ENCODE data around the gene HTR2C. TPM values are rescaled to one million over a fixed set of nuclear protein-coding genes. Genes with fewer than 3 reads are reported as not detected.

Gene HTR2C
- total and polyA plus RNA-seq, 2 donors (not counting 1 experiment from before 2014, with no cell fraction given): not detected

GRCh38 chrX:114924856-114925255 is 341.0 kb downstream of the HTR2C start:
- no peak for DNase-seq
- Mint-ChIP-seq H3K4me1 (no peaks in the 10 kb centered on the region), H3K27me3 (no peaks in the 10 kb centered on the region), H3K9me3 (ENCODE audit: insufficient read depth) (peaks cover 6% of the 10 kb centered on the region), H3K4me3 (no peak overlapping the region), H3K27ac (no peak overlapping the region)
- no peak for TF ChIP-seq CTCF (IDR thresholded peaks at IDR 0.05)
- no peak for TF ChIP-seq EZH2 (IDR thresholded peaks at IDR 0.05; ENCODE audit: borderline replicate concordance, insufficient read depth, low read depth, low read length, poor library complexity, severe bottlenecking)
- Histone ChIP-seq H3K4me2 (replicated peaks; ENCODE audit: low read depth, low read length, poor library complexity, severe bottlenecking) (no peak overlapping the region), H3K4me3 (ENCODE audit: control extremely low read depth in 1 of 5, extremely low read depth in 1 of 5, insufficient read depth in 1 of 5, low read depth in 2 of 5, low read length in 4 of 5) (no peak overlapping the region), H4K20me1 (ENCODE audit: control insufficient read depth, insufficient read depth, low read length, poor library complexity, severe bottlenecking) (no peaks in the 10 kb centered on the region), H3K4me1 (ENCODE audit: control insufficient read depth in 2 of 2, insufficient read depth in 2 of 2, low read length in 2 of 2) (no peaks in the 10 kb centered on the region), H3K9me3 (ENCODE audit: control extremely low read depth in 1 of 3, control insufficient read depth in 2 of 3, insufficient read depth in 1 of 3, low read length in 2 of 3) (no peaks in the 10 kb centered on the region), H3K27ac (ENCODE audit: low read length in 2 of 2) (no peak overlapping the region), H3K27me3 (replicated peaks in 1 of 4; ENCODE audit: control extremely low read depth in 1 of 4, control insufficient read depth in 3 of 4, insufficient read depth in 4 of 4, low read length in 3 of 4) (no peaks in the 10 kb centered on the region), H2AFZ (ENCODE audit: insufficient read depth, low read depth, low read length, poor library complexity, severe bottlenecking) (no peak overlapping the region), H3K36me3 (replicated peaks in 1 of 2; ENCODE audit: control extremely low read depth in 1 of 2, control insufficient read depth in 1 of 2, extremely low read depth in 1 of 2, insufficient read depth in 2 of 2, low read length in 1 of 2) (no peaks in the 10 kb centered on the region), H3K79me2 (ENCODE audit: control insufficient read depth, insufficient read depth, low read length) (no peaks in the 10 kb centered on the region), H3K9ac (ENCODE audit: low read length) (no peak overlapping the region)
- intact Hi-C loops (cut with micrococcal nuclease): no loop called here
- CTCF ChIA-PET: no interaction called here
- POLR2A ChIA-PET: no interaction called here
- no peak for ATAC-seq (ENCODE audit: low read depth)

GRCh38 chrX:114930227-114930626 is 346.3 kb downstream of the HTR2C start:
- H3K27me3 ChIP-seq (replicated peaks in 1 of 4; ENCODE audit: control extremely low read depth in 1 of 4, control insufficient read depth in 3 of 4, insufficient read depth in 4 of 4, low read length in 3 of 4): no peaks in the 10 kb centered on the region
- no peak for DNase-seq
- ChIA-PET CTCF (no interaction called here), POLR2A (no interaction called here)
- no peak for ATAC-seq (ENCODE audit: low read depth)
- peaks cover 0 to 6% (median 0%) of the 10 kb centered on the region in 3 donors for H3K9me3 ChIP-seq (ENCODE audit: control extremely low read depth in 1 of 3, control insufficient read depth in 2 of 3, insufficient read depth in 1 of 3, low read length in 2 of 3)
- Mint-ChIP-seq H3K27me3 (no peaks in the 10 kb centered on the region), H3K4me1 (no peaks in the 10 kb centered on the region), H3K9me3 (ENCODE audit: insufficient read depth) (peaks cover 6% of the 10 kb centered on the region), H3K27ac (no peak overlapping the region), H3K4me3 (no peak overlapping the region)
- no peaks in the 10 kb centered on the region for H3K36me3 ChIP-seq (replicated peaks in 1 of 2; ENCODE audit: control extremely low read depth in 1 of 2, control insufficient read depth in 1 of 2, extremely low read depth in 1 of 2, insufficient read depth in 2 of 2, low read length in 1 of 2)
- H3K79me2 ChIP-seq (ENCODE audit: control insufficient read depth, insufficient read depth, low read length): no peaks in the 10 kb centered on the region
- no peak overlapping the region for H3K27ac ChIP-seq (ENCODE audit: low read length in 2 of 2)
- TF ChIP-seq EZH2 (IDR thresholded peaks at IDR 0.05; ENCODE audit: borderline replicate concordance, insufficient read depth, low read depth, low read length, poor library complexity, severe bottlenecking): no peak
- no peak for TF ChIP-seq CTCF (IDR thresholded peaks at IDR 0.05)
- no peak overlapping the region for H2AFZ ChIP-seq (ENCODE audit: insufficient read depth, low read depth, low read length, poor library complexity, severe bottlenecking)
- H3K4me2 ChIP-seq (replicated peaks; ENCODE audit: low read depth, low read length, poor library complexity, severe bottlenecking): no peak overlapping the region
- H4K20me1 ChIP-seq (ENCODE audit: control insufficient read depth, insufficient read depth, low read length, poor library complexity, severe bottlenecking): no peaks in the 10 kb centered on the region
- intact Hi-C loops (cut with micrococcal nuclease): no loop called here
- no peak overlapping the region for H3K4me3 ChIP-seq (ENCODE audit: control extremely low read depth in 1 of 5, extremely low read depth in 1 of 5, insufficient read depth in 1 of 5, low read depth in 2 of 5, low read length in 4 of 5)
- H3K9ac ChIP-seq (ENCODE audit: low read length): no peak overlapping the region
- H3K4me1 ChIP-seq (ENCODE audit: control insufficient read depth in 2 of 2, insufficient read depth in 2 of 2, low read length in 2 of 2): no peaks in the 10 kb centered on the region
